ENCODE results near the gene TFEB. TPM values are rescaled to one million over a fixed set of nuclear protein-coding genes. Genes with fewer than 3 reads are reported as not detected.

Gene TFEB
- total RNA-seq, 4 donors from 2014 or later: 24.2 to 46.7 (median 33.1) TPM

DNA sequence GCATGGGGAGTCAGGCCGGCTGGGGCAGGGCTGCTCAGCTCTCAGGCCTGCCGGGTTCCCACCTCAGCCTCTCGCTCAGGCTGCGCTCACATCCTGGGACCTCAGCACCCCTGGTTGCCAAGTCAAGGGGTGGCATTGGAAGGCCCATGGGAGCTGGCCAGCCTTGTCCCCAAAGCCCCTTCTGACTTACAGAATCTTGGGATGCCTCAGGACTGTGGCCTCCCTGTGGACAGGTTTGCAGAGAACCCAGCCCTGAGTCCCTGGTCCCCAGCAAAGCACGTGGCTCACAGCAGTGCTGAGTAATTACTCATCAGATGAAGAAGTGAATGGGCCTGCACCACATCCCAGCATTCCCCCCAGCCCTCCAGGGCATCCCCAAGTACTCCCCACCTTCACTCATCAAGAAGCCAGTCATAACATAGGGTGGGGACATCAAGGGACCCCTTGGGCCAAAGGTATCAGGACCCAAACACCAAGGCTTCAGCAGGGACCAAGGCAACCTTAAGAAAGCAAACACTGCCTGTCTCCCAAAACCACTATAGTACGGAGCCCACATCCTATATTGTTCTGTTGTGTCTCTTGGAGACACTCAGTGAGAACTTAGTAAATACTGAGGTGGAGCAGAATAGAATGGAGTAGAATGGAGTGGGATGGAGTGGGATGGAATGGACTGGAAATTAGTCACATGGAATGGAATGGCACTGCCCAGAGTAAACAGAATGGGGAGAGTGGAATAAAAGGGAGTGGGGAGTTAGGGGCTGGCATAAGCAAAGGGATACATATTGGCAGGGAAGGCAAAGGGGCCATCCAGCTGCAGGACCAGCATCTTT, 8.2 kb upstream of the TFEB start:
- no peak overlapping the region for H3K4me3 ChIP-seq
- no peak for DNase-seq (ENCODE audit: extremely low spot score)
- intact Hi-C loops (cut with DNase I): no loop called here
- H3K4me1 ChIP-seq: no peaks in the 10 kb centered on the region
- no peaks in the 10 kb centered on the region for H3K9me3 ChIP-seq
- H3K27ac ChIP-seq (replicated peaks in 1 of 4): no peak overlapping the region
- TF ChIP-seq POLR2A (IDR thresholded peaks at IDR 0.05; ENCODE audit: low read depth): no peak
- TF ChIP-seq CTCF (IDR thresholded peaks at IDR 0.05): no peak
- TF ChIP-seq EP300 (IDR thresholded peaks at IDR 0.05): no peak
- no peak for TF ChIP-seq POLR2AphosphoS5 (IDR thresholded peaks at IDR 0.05)
- peaks cover 0 to 6% (median 0%) of the 10 kb centered on the region in 4 donors for H3K27me3 ChIP-seq
- H3K36me3 ChIP-seq: no peaks in the 10 kb centered on the region
- WGBS: 92% methylated on average over 5 of the region's 6 CpGs

GRCh38 chr6:41741625-41742490, 6.5 kb upstream of the TFEB start:
- intact Hi-C loops (cut with DNase I): no loop called here
- Histone ChIP-seq H3K4me3 (no peak overlapping the region), H3K4me1 (no peaks in the 10 kb centered on the region), H3K36me3 (no peaks in the 10 kb centered on the region), H3K27me3 (peaks cover 0 to 6% (median 0%) of the 10 kb centered on the region in 4 donors), H3K9me3 (no peaks in the 10 kb centered on the region), H3K27ac (replicated peaks in 1 of 4) (no peak overlapping the region)
- no peak for DNase-seq (ENCODE audit: extremely low spot score)
- TF ChIP-seq CTCF (IDR thresholded peaks at IDR 0.05) (no peak), EP300 (IDR thresholded peaks at IDR 0.05) (no peak), POLR2A (IDR thresholded peaks at IDR 0.05; ENCODE audit: low read depth) (no peak), POLR2AphosphoS5 (IDR thresholded peaks at IDR 0.05) (no peak)
- WGBS: 88% methylated on average over 17 of the region's 20 CpGs

GRCh38 chr6:41740366-41741162, 5.2 kb upstream of the TFEB start:
- Histone ChIP-seq H3K9me3 (no peaks in the 10 kb centered on the region), H3K36me3 (no peaks in the 10 kb centered on the region), H3K27ac (replicated peaks in 1 of 4) (no peak overlapping the region), H3K27me3 (peaks cover 0 to 6% (median 0%) of the 10 kb centered on the region in 4 donors), H3K4me3 (no peak overlapping the region), H3K4me1 (peaks cover 6 to 9% (median 7%) of the 10 kb centered on the region in 4 donors)
- no peak for TF ChIP-seq EP300 (IDR thresholded peaks at IDR 0.05)
- TF ChIP-seq POLR2A (IDR thresholded peaks at IDR 0.05; ENCODE audit: low read depth): no peak
- TF ChIP-seq POLR2AphosphoS5 (IDR thresholded peaks at IDR 0.05): no peak
- TF ChIP-seq CTCF (IDR thresholded peaks at IDR 0.05): no peak
- no peak for DNase-seq (ENCODE audit: extremely low spot score)
- WGBS: 84% methylated on average over 13 of the region's 13 CpGs
- intact Hi-C loops (cut with DNase I): no loop called here

GRCh38 chr6:41739041-41739440, 3.6 kb upstream of the TFEB start:
- Histone ChIP-seq H3K36me3 (no peaks in the 10 kb centered on the region), H3K9me3 (no peaks in the 10 kb centered on the region), H3K27ac (replicated peaks in 1 of 4) (no peak overlapping the region), H3K27me3 (peaks cover 0 to 6% (median 0%) of the 10 kb centered on the region in 4 donors), H3K4me1 (peaks cover 6 to 9% (median 8%) of the 10 kb centered on the region in 4 donors), H3K4me3 (no peak overlapping the region)
- WGBS: 82% methylated on average over 4 of the region's 4 CpGs
- intact Hi-C loops (cut with DNase I): loop anchor here (5.0 kb wide), 1 partner anchor 38 kb away; the partner anchor contains the start of gene FRS3
- no peak for DNase-seq (ENCODE audit: extremely low spot score)
- no peak for TF ChIP-seq EP300 (IDR thresholded peaks at IDR 0.05)
- no peak for TF ChIP-seq POLR2AphosphoS5 (IDR thresholded peaks at IDR 0.05)
- TF ChIP-seq POLR2A (IDR thresholded peaks at IDR 0.05; ENCODE audit: low read depth): no peak
- TF ChIP-seq CTCF (IDR thresholded peaks at IDR 0.05): no peak

Measured in esophagus muscularis mucosa (tissue), 4 donors.